ENCODE results near the gene PER1. TPM values are rescaled to one million over a fixed set of nuclear protein-coding genes. Genes with fewer than 3 reads are reported as not detected.

The PER1 gene
- total and polyA plus RNA-seq, 2 of the 4 experiments (the other 2 are of a cell fraction), result 3.4 to 10.5 TPM

GRCh38 chr17:8138672-8139371, 13.4 kb downstream of the PER1 start (continued):
- TF ChIP-seq RFX5 (IDR thresholded peaks at IDR 0.05; ENCODE audit: low read depth, low read length), result 0 out of 2 replicates have a peak, but pooled peaks have one; percentile 3
- peak; percentile 83 for TF ChIP-seq MAZ (IDR thresholded peaks at IDR 0.05; ENCODE audit: borderline replicate concordance, low read depth, low read length)
- TF ChIP-seq MXI1 (IDR thresholded peaks at IDR 0.05; ENCODE audit: borderline replicate concordance, low read depth, low read length), result peak; percentile 96

GRCh38 chr17:8138374-8138671, 13.9 kb downstream of the PER1 start:
- CTCF ChIA-PET, result interaction anchor here (0.6 to 4.6 kb wide), 4 partner anchors 18 to 83 kb away, joined by 3 to 24 read pairs (median 4); no protein-coding TSS in a partner anchor
- in situ Hi-C loops (cut with MboI; ENCODE audit: low sequenced_read_pairs), result no loop called here
- no peak for ATAC-seq (ENCODE audit: low read depth)
- TF ChIP-seq SMC3 (IDR thresholded peaks at IDR 0.05; ENCODE audit: low read depth, low read length) (no peak), CTCF (conservative IDR thresholded peaks at IDR 0.05; ENCODE audit: low read depth, low read length) (no peak), CEBPB (IDR thresholded peaks at IDR 0.05; ENCODE audit: low read depth, low read length) (no peak), NFE2L2 (IDR thresholded peaks at IDR 0.05; ENCODE audit: low read depth, low read length) (no peak), USF2 (IDR thresholded peaks at IDR 0.05; ENCODE audit: low read depth, low read length) (no peak), RCOR1 (IDR thresholded peaks at IDR 0.05; ENCODE audit: insufficient replicate concordance, low read length) (no peak), POLR2A (IDR thresholded peaks at IDR 0.05; ENCODE audit: low read depth, low read length) (no peak), MAFK (IDR thresholded peaks at IDR 0.05; ENCODE audit: low read depth, low read length) (no peak), RAD21 (IDR thresholded peaks at IDR 0.05; ENCODE audit: low read length) (no peak), FOS (IDR thresholded peaks at IDR 0.05; ENCODE audit: low read depth, low read length) (no peak), MAZ (IDR thresholded peaks at IDR 0.05; ENCODE audit: borderline replicate concordance, low read depth, low read length) (no peak), BHLHE40 (IDR thresholded peaks at IDR 0.05; ENCODE audit: low read depth, low read length) (no peak), RFX5 (IDR thresholded peaks at IDR 0.05; ENCODE audit: low read depth, low read length) (no peak)

More at GRCh38 chr17:8138374-8138671, 13.9 kb downstream of the PER1 start:
- Histone ChIP-seq H4K8ac (ENCODE audit: low read depth in 2 of 2, low read length in 2 of 2) (peak overlapping the region in 1 of 2 experiments; percentile 39; a peak in 2 of 4 replicates), H3K9me1 (ENCODE audit: insufficient read depth, low read length) (peaks cover 10% of the 10 kb centered on the region), H2BK120ac (ENCODE audit: low read depth, low read length) (no peak overlapping the region), H3K36me3 (ENCODE audit: control insufficient read depth, insufficient read depth, low read length) (peaks cover 15% of the 10 kb centered on the region), H4K5ac (ENCODE audit: low read depth, low read length) (no peak overlapping the region), H3K4me2 (ENCODE audit: low read depth, low read length) (peak overlapping the region; percentile 86), H2AK5ac (ENCODE audit: low read depth, low read length) (no peak overlapping the region), H2BK5ac (ENCODE audit: low read depth, low read length, poor library complexity, severe bottlenecking) (no peak overlapping the region), H3K14ac (replicated peaks; ENCODE audit: low read depth, low read length) (peak overlapping the region; percentile 26; the same call in 1 of the 2 replicates), H3K4ac (ENCODE audit: low read depth, low read length) (no peak overlapping the region), H3K79me1 (ENCODE audit: low read depth in 1 of 2, low read length in 2 of 2) (no peaks in the 10 kb centered on the region), H3K4me1 (ENCODE audit: control insufficient read depth, insufficient read depth, low read length) (peaks cover 4% of the 10 kb centered on the region), H2BK15ac (ENCODE audit: low read depth, low read length) (no peak overlapping the region), H4K91ac (ENCODE audit: insufficient read depth, low read depth, low read length) (no peak overlapping the region), H2BK20ac (ENCODE audit: low read depth, low read length) (no peak overlapping the region), H3K9ac (ENCODE audit: low read depth, low read length) (peak overlapping the region; percentile 1; the same call in 1 of the 2 replicates), H2AK9ac (replicated peaks; ENCODE audit: low read depth, low read length, poor library complexity) (no peak overlapping the region), H3K56ac (ENCODE audit: extremely low read depth, insufficient read depth, low read length) (no peak overlapping the region), H3K9me3 (ENCODE audit: control insufficient read depth, insufficient read depth, low read length) (no peaks in the 10 kb centered on the region), H2AFZ (replicated peaks; ENCODE audit: low read length, poor library complexity) (peak overlapping the region; percentile 82), H3K18ac (ENCODE audit: low read depth, low read length) (no peak overlapping the region), H3K27ac (ENCODE audit: insufficient read depth, low read length) (no peak overlapping the region), H4K20me1 (ENCODE audit: insufficient read depth, low read length) (peaks cover 8% of the 10 kb centered on the region), H3K27me3 (ENCODE audit: control insufficient read depth, insufficient read depth, low read length) (no peaks in the 10 kb centered on the region), H3K4me3 (ENCODE audit: insufficient read depth, low read depth, low read length) (peak overlapping the region; percentile 33; the same call in 1 of the 2 replicates), H3K23ac (ENCODE audit: low read depth, low read length) (no peak overlapping the region; the same call in 1 of the 2 replicates)
- dilution Hi-C loops (cut with HindIII; ENCODE audit: low sequenced_read_pairs, unreplicated experiment) (no loop called here), intact Hi-C loops (cut with micrococcal nuclease) (loop anchor here (1.0 to 5.0 kb wide), 5 partner anchors 13 to 162 kb away; no protein-coding TSS in a partner anchor)
- no peak for DNase-seq
- POLR2A ChIA-PET (ENCODE audit: unreplicated experiment), result interaction anchor here (0.6 to 1.0 kb wide), 3 partner anchors 35 to 52 kb away, joined by 3 to 6 read pairs (median 5); partner anchors contain the start of gene BORCS6
- BruUV-seq (replicated peaks), result no TSS peak
- 2% methylated on average over 7 of the region's 7 CpGs; no CpG with 5 or more reads in 1 of the 2 experiments for WGBS, 2 experiments (ENCODE audit: extremely low coverage in 2 of 2, insufficient read length in 1 of 2)

Data from IMR-90 (cell line).